ENCODE measurements around the gene CEACAM19. TPM values are rescaled to one million over a fixed set of nuclear protein-coding genes. Genes with fewer than 3 reads are reported as not detected.

CEACAM19 gene
- total and polyA plus RNA-seq, 9 of the 15 experiments (the other 6 are each of a cell fraction or from before 2014, with no cell fraction given) = 0.15 to 0.30 (median 0.23) TPM; not detected in 5

- TF ChIP-seq REST (IDR thresholded peaks at IDR 0.05; ENCODE audit: borderline replicate concordance) = no peak
- TF ChIP-seq REST (CRISPR knock-in tag; IDR thresholded peaks at IDR 0.05; ENCODE audit: low read depth) = no peak
- TF ChIP-seq SFPQ (IDR thresholded peaks at IDR 0.05; ENCODE audit: low read depth, low read length) = no peak
- no peak for TF ChIP-seq CBFA2T2 (conservative IDR thresholded peaks at IDR 0.05)
- no peak for TF ChIP-seq KLF16 (IDR thresholded peaks at IDR 0.05)
- TF ChIP-seq ZNF384 (IDR thresholded peaks at IDR 0.05; ENCODE audit: low read depth, low read length) = no peak
- TF ChIP-seq KDM4B (IDR thresholded peaks at IDR 0.05; ENCODE audit: borderline replicate concordance in 2 of 2, low read depth in 1 of 2) = no peak
- TF ChIP-seq, protein P1, sequence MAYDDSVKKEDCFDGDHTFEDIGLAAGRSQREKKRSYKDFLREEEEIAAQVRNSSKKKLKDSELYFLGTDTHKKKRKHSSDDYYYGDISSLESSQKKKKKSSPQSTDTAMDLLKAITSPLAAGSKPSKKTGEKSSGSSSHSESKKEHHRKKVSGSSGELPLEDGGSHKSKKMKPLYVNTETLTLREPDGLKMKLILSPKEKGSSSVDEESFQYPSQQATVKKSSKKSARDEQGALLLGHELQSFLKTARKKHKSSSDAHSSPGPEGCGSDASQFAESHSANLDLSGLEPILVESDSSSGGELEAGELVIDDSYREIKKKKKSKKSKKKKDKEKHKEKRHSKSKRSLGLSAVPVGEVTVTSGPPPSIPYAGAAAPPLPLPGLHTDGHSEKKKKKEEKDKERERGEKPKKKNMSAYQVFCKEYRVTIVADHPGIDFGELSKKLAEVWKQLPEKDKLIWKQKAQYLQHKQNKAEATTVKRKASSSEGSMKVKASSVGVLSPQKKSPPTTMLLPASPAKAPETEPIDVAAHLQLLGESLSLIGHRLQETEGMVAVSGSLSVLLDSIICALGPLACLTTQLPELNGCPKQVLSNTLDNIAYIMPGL (CRISPR knock-in tag; IDR thresholded peaks at IDR 0.05) = no peak
- no peak for TF ChIP-seq FOXJ2 (tag; IDR thresholded peaks at IDR 0.05)
- TF ChIP-seq ZKSCAN3 (CRISPR knock-in tag; IDR thresholded peaks at IDR 0.05) = no peak
- peak; percentile 45 for TF ChIP-seq KDM5B (IDR thresholded peaks at IDR 0.05; ENCODE audit: insufficient replicate concordance, low read depth, low read length)
- TF ChIP-seq SMAD4 (CRISPR knock-in tag; conservative IDR thresholded peaks at IDR 0.05) = peak; percentile 34; the same call in 1 of the 2 replicates
- TF ChIP-seq E2F3 (CRISPR knock-in tag; IDR thresholded peaks at IDR 0.05) = no peak
- no peak for TF ChIP-seq ZNF699 (CRISPR knock-in tag; IDR thresholded peaks at IDR 0.05; ENCODE audit: insufficient replicate concordance)
- TF ChIP-seq MAZ (CRISPR knock-in tag; conservative IDR thresholded peaks at IDR 0.05 in 1 of 2, IDR thresholded peaks at IDR 0.05 in 1 of 2) = peak; percentile 19 to 58; a peak in 2 of 4 replicates
- no peak for TF ChIP-seq ELF4 (CRISPR knock-in tag; IDR thresholded peaks at IDR 0.05)
These were observed 27.5 kb upstream of the CEACAM19 start, which contains the start of gene PVR (continued) for GRCh38 chr19:44643605-44644401.
